Left ventricle myocardium inferior (tissue), 1 donor: ENCODE results near the gene IFNLR1. TPM values are rescaled to one million over a fixed set of nuclear protein-coding genes. Genes with fewer than 3 reads are reported as not detected.

Experiments
- DNase-seq: peaks from one replicate; pipeline ENCODE4 v3.0.0-alpha.2; 2020
- H3K27ac ChIP-seq: fragments of 200-600 bp; replicated peaks from 2 replicates; pipeline ENCODE4 v1.8.0; 2021
- H3K27me3 ChIP-seq: fragments of 200-600 bp; 2 replicates; pipeline ENCODE4 v1.8.0; 2021; ENCODE audit warnings: low read depth
- H3K36me3 ChIP-seq: fragments of 200-600 bp; 2 replicates; pipeline ENCODE4 v1.8.0; 2021
- H3K4me1 ChIP-seq: fragments of 200-600 bp; 2 replicates; pipeline ENCODE4 v1.8.0; 2021
- H3K4me3 ChIP-seq: fragments of 200-600 bp; 2 replicates; pipeline ENCODE4 v1.8.0; 2021; ENCODE audit warnings: mild to moderate bottlenecking, moderate library complexity
- H3K9me3 ChIP-seq: fragments of 200-600 bp; replicated peaks from 2 replicates; pipeline ENCODE4 v1.8.0; 2021
- intact Hi-C: fragments of 100-400 bp; cut with micrococcal nuclease; formaldehyde crosslinking; loops from one replicate; pipeline ENCODE4 v1.11.0; 2022
- total RNA-seq: library from RNA; stranded (reverse); fragmentation: NEBNext Ultra II Directional; extraction: Animal tissue kit (Norgen Biotek cat#: 25700); gene quantifications from one replicate; pipeline ENCODE4 v1.2.1, GENCODE V29; 2021
- TF ChIP-seq, protein P1 (sequence below): fragments of 200-600 bp; IDR thresholded peaks from 2 replicates; pipeline ENCODE4 v1.8.0; 2021; ENCODE audit warnings: antibody characterized with exemption, mild to moderate bottlenecking, borderline replicate concordance
- donor health status: DM: no; HTN: yes; CAD: no; lungs with severe emphysema.

The IFNLR1 gene
- total RNA-seq, 1 donor from 2014 or later = 2.0 TPM

DNA sequence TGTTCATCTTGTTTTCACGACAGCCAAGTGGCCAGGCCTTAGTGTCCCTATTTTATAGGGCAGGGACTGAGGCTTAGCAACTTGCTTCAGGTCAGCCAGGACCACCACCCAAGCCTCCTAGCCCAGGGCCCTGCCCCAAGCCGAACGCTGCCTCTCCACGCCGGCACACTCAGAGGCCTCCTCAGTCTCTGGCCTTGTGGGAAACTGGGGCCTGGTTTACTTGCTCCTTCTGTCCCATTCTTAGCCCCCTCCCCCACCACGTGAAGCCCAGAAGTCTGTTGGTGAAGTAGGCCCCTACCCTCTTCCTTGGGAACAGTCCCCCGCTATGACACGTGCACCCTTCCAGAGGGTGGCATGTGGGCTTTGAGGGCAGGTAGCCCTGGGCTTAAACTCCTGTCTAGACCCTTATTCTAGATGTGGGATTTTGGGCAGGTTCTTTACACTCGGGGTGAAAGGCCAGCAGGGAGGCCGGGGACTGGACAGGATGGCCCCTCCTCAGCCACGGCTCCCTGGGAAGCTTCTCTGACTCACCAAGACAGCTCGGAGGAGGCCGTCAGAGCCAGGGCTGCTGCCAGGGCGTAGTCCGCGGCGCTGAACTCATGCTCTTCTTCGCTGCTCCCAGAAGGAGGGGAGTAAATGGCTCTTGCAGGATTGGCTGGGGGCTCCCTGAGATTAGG is 79.5 kb downstream of the IFNLR1 start:
- no peak for DNase-seq
- H3K4me3 ChIP-seq = peak overlapping the region; percentile 72
- no peaks in the 10 kb centered on the region for H3K27me3 ChIP-seq
- intact Hi-C loops = no loop called here
- peak overlapping the region; percentile 96 for H3K27ac ChIP-seq
- TF ChIP-seq, protein P1, sequence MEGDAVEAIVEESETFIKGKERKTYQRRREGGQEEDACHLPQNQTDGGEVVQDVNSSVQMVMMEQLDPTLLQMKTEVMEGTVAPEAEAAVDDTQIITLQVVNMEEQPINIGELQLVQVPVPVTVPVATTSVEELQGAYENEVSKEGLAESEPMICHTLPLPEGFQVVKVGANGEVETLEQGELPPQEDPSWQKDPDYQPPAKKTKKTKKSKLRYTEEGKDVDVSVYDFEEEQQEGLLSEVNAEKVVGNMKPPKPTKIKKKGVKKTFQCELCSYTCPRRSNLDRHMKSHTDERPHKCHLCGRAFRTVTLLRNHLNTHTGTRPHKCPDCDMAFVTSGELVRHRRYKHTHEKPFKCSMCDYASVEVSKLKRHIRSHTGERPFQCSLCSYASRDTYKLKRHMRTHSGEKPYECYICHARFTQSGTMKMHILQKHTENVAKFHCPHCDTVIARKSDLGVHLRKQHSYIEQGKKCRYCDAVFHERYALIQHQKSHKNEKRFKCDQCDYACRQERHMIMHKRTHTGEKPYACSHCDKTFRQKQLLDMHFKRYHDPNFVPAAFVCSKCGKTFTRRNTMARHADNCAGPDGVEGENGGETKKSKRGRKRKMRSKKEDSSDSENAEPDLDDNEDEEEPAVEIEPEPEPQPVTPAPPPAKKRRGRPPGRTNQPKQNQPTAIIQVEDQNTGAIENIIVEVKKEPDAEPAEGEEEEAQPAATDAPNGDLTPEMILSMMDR = no peak
- H3K4me1 ChIP-seq = peaks cover 85% of the 10 kb centered on the region
- H3K9me3 ChIP-seq = no peaks in the 10 kb centered on the region
- H3K36me3 ChIP-seq = peaks cover 37% of the 10 kb centered on the region

DNA sequence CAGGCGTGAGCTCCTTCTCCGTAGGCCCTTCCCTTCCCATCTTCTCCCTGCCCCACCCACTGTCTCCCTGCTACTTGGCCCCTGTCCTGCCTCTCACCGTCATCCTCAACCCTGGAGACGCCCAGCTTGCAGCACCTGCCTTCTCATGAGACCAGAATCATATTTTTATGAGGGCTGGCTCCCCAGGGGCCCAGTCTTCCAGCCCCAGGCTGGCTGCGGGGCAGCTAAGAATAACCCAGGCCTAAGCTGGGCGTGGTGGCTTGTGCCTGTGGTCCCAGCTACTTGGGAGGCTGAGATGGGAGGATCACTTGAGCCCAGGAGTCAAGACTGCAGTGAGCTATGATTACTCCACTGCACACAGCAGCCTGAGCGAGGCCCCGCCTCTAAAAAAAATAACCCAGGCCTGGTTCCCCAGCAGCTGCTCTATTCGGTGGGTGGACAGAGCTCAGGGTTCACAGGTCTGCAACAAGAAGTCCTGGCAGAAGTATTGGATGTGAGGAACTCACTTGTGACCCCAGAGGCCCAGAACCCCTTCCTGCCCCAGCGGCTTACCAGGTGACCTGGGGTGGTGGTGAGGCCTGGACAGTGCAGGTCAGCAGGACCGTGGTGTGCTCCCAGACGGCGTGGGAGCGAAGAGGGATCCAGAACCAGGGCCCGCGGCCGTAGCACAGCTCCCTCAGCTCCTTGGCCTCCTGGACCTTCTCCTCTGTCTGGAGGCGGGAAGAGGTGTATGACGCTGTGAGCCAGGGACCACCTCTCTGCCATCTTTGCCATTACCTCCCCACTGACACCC is 81.5 kb downstream of the IFNLR1 start:
- Histone ChIP-seq H3K36me3 (peaks cover 37% of the 10 kb centered on the region), H3K9me3 (no peaks in the 10 kb centered on the region), H3K27me3 (no peaks in the 10 kb centered on the region), H3K4me3 (no peak overlapping the region), H3K4me1 (peaks cover 84% of the 10 kb centered on the region), H3K27ac (peak overlapping the region; percentile 96)
- DNase-seq = no peak
- intact Hi-C loops = no loop called here
- TF ChIP-seq, protein P1 = no peak

DNA sequence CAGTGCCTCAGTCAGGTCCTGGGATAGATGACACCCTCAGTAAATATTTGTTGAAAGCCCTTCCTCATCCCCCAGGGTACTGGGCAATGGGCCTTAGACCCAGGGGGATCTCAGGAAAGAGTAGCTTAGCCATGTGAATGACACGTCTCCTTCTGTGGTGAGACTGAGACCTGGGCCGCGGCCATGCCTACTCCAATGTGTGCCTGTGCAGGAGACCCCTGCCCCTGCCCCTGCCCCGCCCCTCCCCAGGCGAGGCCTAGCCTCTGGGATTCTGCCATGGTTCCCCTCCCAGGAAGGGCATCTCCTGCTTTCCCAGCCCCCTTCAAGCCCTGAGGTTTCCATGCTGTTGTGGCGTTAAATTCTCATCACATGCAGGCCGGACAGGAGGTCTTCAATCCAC is 82.2 kb downstream of the IFNLR1 start:
- DNase-seq = no peak
- Histone ChIP-seq H3K27me3 (no peaks in the 10 kb centered on the region), H3K27ac (peak overlapping the region; percentile 96), H3K4me3 (no peak overlapping the region), H3K9me3 (no peaks in the 10 kb centered on the region), H3K36me3 (peaks cover 37% of the 10 kb centered on the region), H3K4me1 (peaks cover 90% of the 10 kb centered on the region)
- TF ChIP-seq, protein P1 = no peak
- intact Hi-C loops = no loop called here

Other genes starting within 250 kb of the IFNLR1 start
- 92.3 TPM for gene PNRC2, start 227.5 kb downstream of the IFNLR1 start, total RNA-seq
- 56.5 TPM for gene SRSF10, start 207.0 kb downstream of the IFNLR1 start, total RNA-seq
- gene MYOM3, start 75.2 kb downstream of the IFNLR1 start, total RNA-seq = 440 TPM
- 0.14 TPM for gene IL22RA1, start 44.1 kb downstream of the IFNLR1 start, total RNA-seq
- gene GRHL3, start 132.1 kb upstream of the IFNLR1 start, total RNA-seq = not detected
- gene STPG1, start 226.5 kb upstream of the IFNLR1 start, total RNA-seq = 4.9 TPM
- gene NIPAL3, start 228.5 kb upstream of the IFNLR1 start, total RNA-seq = 30.1 TPM